ENCODE measurements around the gene PDSS2.

- no peak for TF ChIP-seq CTCF (conservative IDR thresholded peaks at IDR 0.05)
- no peak for TF ChIP-seq EZH2 (IDR thresholded peaks at IDR 0.05; ENCODE audit: low read depth)
These were observed 266.5 kb downstream of the PDSS2 start for GRCh38 chr6:107192830-107193229.
